H9 (cell line): ENCODE results near the gene NDUFAF2. TPM values are rescaled to one million over a fixed set of nuclear protein-coding genes. Genes with fewer than 3 reads are reported as not detected.

Experiments
- DNase-seq: peaks from one replicate; pipeline ENCODE4 v3.0.0-alpha.2; 2017
- H2AFZ ChIP-seq: one replicate; pipeline ENCODE4 v1.6.1; 2013; ENCODE audit warnings: mild to moderate bottlenecking, low read length, control low read depth, moderate library complexity
- H2AK5ac ChIP-seq: 2 replicates; pipeline ENCODE4 v1.6.1; 2013; ENCODE audit warnings: low read length, control low read depth, mixed read lengths; ENCODE audit not compliant: insufficient read length
- H2BK120ac ChIP-seq: one replicate; pipeline ENCODE4 v1.6.1; 2013; ENCODE audit warnings: low read depth, mild to moderate bottlenecking, low read length, control low read depth, inconsistent platforms; ENCODE audit not compliant: poor library complexity, severe bottlenecking
- H2BK12ac ChIP-seq: 2 replicates; pipeline ENCODE4 v1.6.1; 2013; ENCODE audit warnings: low read length, control low read depth, mixed read lengths, low read depth; ENCODE audit not compliant: insufficient read length
- H2BK15ac ChIP-seq: 2 replicates; pipeline ENCODE4 v1.6.1; 2013; ENCODE audit warnings: low read depth, low read length, control low read depth
- H2BK20ac ChIP-seq: one replicate; pipeline ENCODE4 v1.6.1; 2013; ENCODE audit warnings: low read depth, mild to moderate bottlenecking, low read length, control low read depth, inconsistent platforms; ENCODE audit not compliant: poor library complexity, severe bottlenecking
- H2BK5ac ChIP-seq: 2 replicates; pipeline ENCODE4 v1.6.1; 2013; ENCODE audit warnings: low read length, control low read depth, mixed read lengths; ENCODE audit not compliant: insufficient read length
- H3K14ac ChIP-seq: 2 replicates; pipeline ENCODE4 v1.6.1; 2013; ENCODE audit warnings: low read length, control low read depth; ENCODE audit not compliant: insufficient read depth
- H3K18ac ChIP-seq: 2 replicates; pipeline ENCODE4 v1.6.1; 2013; ENCODE audit warnings: low read depth, mild to moderate bottlenecking, mixed read lengths, low read length, control low read depth; ENCODE audit not compliant: insufficient read length
- H3K23ac ChIP-seq: 2 replicates; pipeline ENCODE4 v1.6.1; 2013; ENCODE audit warnings: low read length, control low read depth, mixed read lengths, low read depth; ENCODE audit not compliant: insufficient read length
- H3K23me2 ChIP-seq: 2 replicates; pipeline ENCODE4 v1.6.1; 2013; ENCODE audit warnings: low read depth, mild to moderate bottlenecking, mixed read lengths, low read length, control low read depth; ENCODE audit not compliant: insufficient read length, poor library complexity, severe bottlenecking
- H3K27ac ChIP-seq: 2 replicates; pipeline ENCODE4 v1.5.1; 2013; ENCODE audit warnings: low read length, control low read depth, mixed read lengths, low read depth; ENCODE audit not compliant: insufficient read length
- H3K27me3 ChIP-seq: 2 replicates; pipeline ENCODE4 v1.6.1; 2013; ENCODE audit warnings: low read length, control low read depth, inconsistent platforms; ENCODE audit not compliant: insufficient read depth
- H3K4ac ChIP-seq: 2 replicates; pipeline ENCODE4 v1.6.1; 2013; ENCODE audit warnings: low read depth, mild to moderate bottlenecking, control low read depth, inconsistent platforms, low read length, moderate library complexity
- H3K4me1 ChIP-seq: 2 replicates; pipeline ENCODE4 v1.6.1; 2013; ENCODE audit warnings: low read length, control low read depth, inconsistent platforms; ENCODE audit not compliant: insufficient read depth
- H3K4me2 ChIP-seq: 2 replicates; pipeline ENCODE4 v1.6.1; 2013; ENCODE audit warnings: low read length, control low read depth, mixed read lengths; ENCODE audit not compliant: insufficient read length, insufficient read depth
- H3K56ac ChIP-seq: 2 replicates; pipeline ENCODE4 v1.6.1; 2013; ENCODE audit warnings: low read depth, mild to moderate bottlenecking, mixed read lengths, low read length, control low read depth; ENCODE audit not compliant: insufficient read length
- H3K79me1 ChIP-seq: 2 replicates; pipeline ENCODE4 v1.6.1; 2013; ENCODE audit warnings: low read depth, mild to moderate bottlenecking, moderate library complexity, low read length, control low read depth, inconsistent platforms; ENCODE audit not compliant: insufficient read depth, poor library complexity, severe bottlenecking
- H3K79me2 ChIP-seq: 2 replicates; pipeline ENCODE4 v1.6.1; 2013; ENCODE audit warnings: low read length, control low read depth, inconsistent platforms; ENCODE audit not compliant: insufficient read depth
- H3K9ac ChIP-seq: 2 replicates; pipeline ENCODE4 v1.6.1; 2013; ENCODE audit warnings: low read length, control low read depth, mixed read lengths; ENCODE audit not compliant: insufficient read length; ENCODE audit errors: extremely low read depth
- H3K9me3 ChIP-seq: one replicate; pipeline ENCODE4 v1.6.1; 2013; ENCODE audit warnings: low read depth, low read length, inconsistent platforms; ENCODE audit not compliant: control insufficient read depth
- H3T11ph ChIP-seq: one replicate; pipeline ENCODE4 v1.6.1; 2013; ENCODE audit warnings: mild to moderate bottlenecking, low read length, control low read depth, inconsistent platforms
- H4K20me1 ChIP-seq: one replicate; pipeline ENCODE4 v1.6.1; 2013; ENCODE audit not compliant: control insufficient read depth, insufficient read length, insufficient read depth
- H4K5ac ChIP-seq: 2 replicates; pipeline ENCODE4 v1.6.1; 2013; ENCODE audit warnings: low read depth, mild to moderate bottlenecking, mixed read lengths, low read length, control low read depth; ENCODE audit not compliant: insufficient read length
- H4K8ac ChIP-seq: replicated peaks from 2 replicates; pipeline ENCODE4 v1.6.1; 2013; ENCODE audit warnings: low read length, control low read depth, mixed read lengths, low read depth; ENCODE audit not compliant: insufficient read length
- H4K91ac ChIP-seq: 2 replicates; pipeline ENCODE4 v1.6.1; 2013; ENCODE audit warnings: low read depth, mild to moderate bottlenecking, moderate library complexity, mixed read lengths, low read length, control low read depth; ENCODE audit not compliant: insufficient read length
- H3K27ac Mint-ChIP-seq, 3 experiments: 2 replicates in 2 of 3; 3 replicates in 1 of 3; pipeline ENCODE4 v1.8.0; 2020 to 2021; ENCODE audit warnings: mixed read lengths in 3 of 3, mild to moderate bottlenecking in 1 of 3, moderate library complexity in 1 of 3
- H3K27me3 Mint-ChIP-seq: 2 replicates; pipeline ENCODE4 v1.8.0; 2021; ENCODE audit warnings: low read depth, mild to moderate bottlenecking, moderate library complexity, mixed read lengths
- H3K36me3 Mint-ChIP-seq, 3 experiments: 2 replicates in 2 of 3; 3 replicates in 1 of 3; pipeline ENCODE4 v1.8.0; 2020 to 2021; ENCODE audit warnings: low read depth in 3 of 3, mixed read lengths in 3 of 3; ENCODE audit not compliant: insufficient read depth in 1 of 3
- H3K4me1 Mint-ChIP-seq, 2 experiments: 2 replicates each; pipeline ENCODE4 v1.8.0; 2020; ENCODE audit warnings: mixed read lengths in 2 of 2
- H3K4me3 Mint-ChIP-seq, 2 experiments: 2 replicates in 1 of 2; 3 replicates in 1 of 2; pipeline ENCODE4 v1.8.0; 2020 to 2021; ENCODE audit warnings: mild to moderate bottlenecking in 2 of 2, mixed read lengths in 2 of 2, moderate library complexity in 1 of 2
- H3K9me3 Mint-ChIP-seq, 2 experiments: 2 replicates in 1 of 2; 3 replicates in 1 of 2; pipeline ENCODE4 v1.8.0; 2020; ENCODE audit warnings: mild to moderate bottlenecking in 2 of 2, mixed read lengths in 2 of 2, moderate library complexity in 1 of 2
- WGBS: extraction: QIAGEN DNeasy Blood & Tissue Kit; methylation state at CpG from one replicate; pipeline ENCODE4 v1.1.7; 2013; ENCODE audit warnings: missing lambda C conversion rate, low lambda C conversion rate, mixed read lengths; ENCODE audit not compliant: insufficient read length; ENCODE audit errors: extremely low coverage; 5-methylcytosine and 5-hydroxymethylcytosine counted together
- total RNA-seq: library from RNA; stranded (reverse); gene quantifications from 2 replicates; pipeline ENCODE4 v1.2.1, GENCODE V29; 2021
- TF ChIP-seq, protein P1 (sequence below): fragments of 200-600 bp; sonication (generic); conservative IDR thresholded peaks from 3 replicates; pipeline ENCODE4 v1.8.0; 2021; ENCODE audit warnings: antibody characterized with exemption, mild to moderate bottlenecking

NDUFAF2 gene
- total RNA-seq, 1 experiment from 2014 or later: 31.4 TPM

DNA sequence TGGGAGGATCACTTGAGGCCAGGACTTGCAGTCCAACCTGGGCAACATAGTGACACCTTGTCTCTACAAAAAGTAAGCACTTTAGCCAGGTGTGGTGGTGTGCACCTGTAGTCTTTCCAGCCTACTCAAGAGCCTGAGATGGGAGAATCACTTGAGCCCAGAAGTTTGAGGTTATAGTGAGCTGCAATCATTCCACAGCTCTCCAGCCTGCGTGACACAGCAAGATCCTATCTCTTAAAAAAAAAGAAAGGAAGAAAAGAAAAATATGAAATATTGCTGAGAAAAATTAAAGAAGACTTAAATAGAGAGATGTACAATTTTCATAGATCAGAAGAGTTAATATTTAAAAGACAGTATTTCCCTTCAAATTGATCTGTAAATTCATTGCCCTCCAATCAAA is 140.9 kb downstream of the NDUFAF2 start:
- H4K20me1 ChIP-seq: no peaks in the 10 kb centered on the region
- no peaks in the 10 kb centered on the region for H3K79me2 ChIP-seq
- Mint-ChIP-seq H3K4me1 (no peaks in the 10 kb centered on the region), H3K36me3 (peaks cover 0 to 14% (median 4%) of the 10 kb centered on the region in 3 experiments; a peak in 3 of 7 replicates), H3K27ac (no peak overlapping the region; a peak in 1 of 7 replicates), H3K9me3 (no peaks in the 10 kb centered on the region), H3K4me3 (no peak overlapping the region), H3K27me3 (no peaks in the 10 kb centered on the region)
- no peaks in the 10 kb centered on the region for H3K23me2 ChIP-seq
- H3K18ac ChIP-seq: no peak overlapping the region
- no CpG with 5 or more reads among the region's 1 CpG for WGBS
- no peak overlapping the region for H2BK5ac ChIP-seq
- no peak overlapping the region for H4K91ac ChIP-seq
- no peaks in the 10 kb centered on the region for H3K4me1 ChIP-seq
- H3K14ac ChIP-seq: no peak overlapping the region
- no peak overlapping the region for H3T11ph ChIP-seq
- no peak overlapping the region for H2BK120ac ChIP-seq
- H2AFZ ChIP-seq: no peak overlapping the region
- H2BK12ac ChIP-seq: no peak overlapping the region
- DNase-seq: no peak
- H2AK5ac ChIP-seq: no peak overlapping the region
- TF ChIP-seq, protein P1, sequence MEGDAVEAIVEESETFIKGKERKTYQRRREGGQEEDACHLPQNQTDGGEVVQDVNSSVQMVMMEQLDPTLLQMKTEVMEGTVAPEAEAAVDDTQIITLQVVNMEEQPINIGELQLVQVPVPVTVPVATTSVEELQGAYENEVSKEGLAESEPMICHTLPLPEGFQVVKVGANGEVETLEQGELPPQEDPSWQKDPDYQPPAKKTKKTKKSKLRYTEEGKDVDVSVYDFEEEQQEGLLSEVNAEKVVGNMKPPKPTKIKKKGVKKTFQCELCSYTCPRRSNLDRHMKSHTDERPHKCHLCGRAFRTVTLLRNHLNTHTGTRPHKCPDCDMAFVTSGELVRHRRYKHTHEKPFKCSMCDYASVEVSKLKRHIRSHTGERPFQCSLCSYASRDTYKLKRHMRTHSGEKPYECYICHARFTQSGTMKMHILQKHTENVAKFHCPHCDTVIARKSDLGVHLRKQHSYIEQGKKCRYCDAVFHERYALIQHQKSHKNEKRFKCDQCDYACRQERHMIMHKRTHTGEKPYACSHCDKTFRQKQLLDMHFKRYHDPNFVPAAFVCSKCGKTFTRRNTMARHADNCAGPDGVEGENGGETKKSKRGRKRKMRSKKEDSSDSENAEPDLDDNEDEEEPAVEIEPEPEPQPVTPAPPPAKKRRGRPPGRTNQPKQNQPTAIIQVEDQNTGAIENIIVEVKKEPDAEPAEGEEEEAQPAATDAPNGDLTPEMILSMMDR: no peak
- H3K4ac ChIP-seq: no peak overlapping the region
- H3K23ac ChIP-seq: no peak overlapping the region
- no peak overlapping the region for H3K4me2 ChIP-seq
- no peak overlapping the region for H3K27ac ChIP-seq
- H2BK15ac ChIP-seq: no peak overlapping the region
- no peaks in the 10 kb centered on the region for H3K79me1 ChIP-seq
- H3K56ac ChIP-seq: no peak overlapping the region
- H4K8ac ChIP-seq: no peak overlapping the region
- H3K9me3 ChIP-seq: no peaks in the 10 kb centered on the region
- H2BK20ac ChIP-seq: no peak overlapping the region
- H3K27me3 ChIP-seq: no peaks in the 10 kb centered on the region
- H3K9ac ChIP-seq: no peak overlapping the region
- no peak overlapping the region for H4K5ac ChIP-seq
